ENCODE results near the gene PCDH19.

Gene PCDH19

DNA sequence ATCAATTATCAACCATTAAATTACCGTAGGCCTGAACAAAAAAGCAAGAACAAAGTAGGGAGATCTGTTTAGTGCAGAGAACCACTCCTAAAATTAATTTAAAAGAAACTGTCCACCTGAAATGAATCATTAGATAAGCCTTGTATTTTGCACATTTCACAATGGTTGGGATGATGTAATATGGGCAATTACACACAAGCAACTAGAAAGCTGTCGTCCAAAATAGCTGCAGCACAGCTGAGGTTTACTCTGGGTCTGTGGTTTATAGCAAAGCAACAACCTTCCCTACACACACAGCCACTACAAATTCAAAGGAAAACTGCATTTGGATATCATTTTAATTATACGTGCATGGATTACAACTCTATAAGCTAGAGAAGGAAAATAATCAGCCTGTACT lies 28.5 kb downstream of the PCDH19 start:
- H3K27ac ChIP-seq, result no peak overlapping the region
- TF ChIP-seq, protein P1, sequence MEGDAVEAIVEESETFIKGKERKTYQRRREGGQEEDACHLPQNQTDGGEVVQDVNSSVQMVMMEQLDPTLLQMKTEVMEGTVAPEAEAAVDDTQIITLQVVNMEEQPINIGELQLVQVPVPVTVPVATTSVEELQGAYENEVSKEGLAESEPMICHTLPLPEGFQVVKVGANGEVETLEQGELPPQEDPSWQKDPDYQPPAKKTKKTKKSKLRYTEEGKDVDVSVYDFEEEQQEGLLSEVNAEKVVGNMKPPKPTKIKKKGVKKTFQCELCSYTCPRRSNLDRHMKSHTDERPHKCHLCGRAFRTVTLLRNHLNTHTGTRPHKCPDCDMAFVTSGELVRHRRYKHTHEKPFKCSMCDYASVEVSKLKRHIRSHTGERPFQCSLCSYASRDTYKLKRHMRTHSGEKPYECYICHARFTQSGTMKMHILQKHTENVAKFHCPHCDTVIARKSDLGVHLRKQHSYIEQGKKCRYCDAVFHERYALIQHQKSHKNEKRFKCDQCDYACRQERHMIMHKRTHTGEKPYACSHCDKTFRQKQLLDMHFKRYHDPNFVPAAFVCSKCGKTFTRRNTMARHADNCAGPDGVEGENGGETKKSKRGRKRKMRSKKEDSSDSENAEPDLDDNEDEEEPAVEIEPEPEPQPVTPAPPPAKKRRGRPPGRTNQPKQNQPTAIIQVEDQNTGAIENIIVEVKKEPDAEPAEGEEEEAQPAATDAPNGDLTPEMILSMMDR (IDR thresholded peaks at IDR 0.05), result no peak
- TF ChIP-seq ZFX (IDR thresholded peaks at IDR 0.05; ENCODE audit: borderline replicate concordance), result no peak

DNA sequence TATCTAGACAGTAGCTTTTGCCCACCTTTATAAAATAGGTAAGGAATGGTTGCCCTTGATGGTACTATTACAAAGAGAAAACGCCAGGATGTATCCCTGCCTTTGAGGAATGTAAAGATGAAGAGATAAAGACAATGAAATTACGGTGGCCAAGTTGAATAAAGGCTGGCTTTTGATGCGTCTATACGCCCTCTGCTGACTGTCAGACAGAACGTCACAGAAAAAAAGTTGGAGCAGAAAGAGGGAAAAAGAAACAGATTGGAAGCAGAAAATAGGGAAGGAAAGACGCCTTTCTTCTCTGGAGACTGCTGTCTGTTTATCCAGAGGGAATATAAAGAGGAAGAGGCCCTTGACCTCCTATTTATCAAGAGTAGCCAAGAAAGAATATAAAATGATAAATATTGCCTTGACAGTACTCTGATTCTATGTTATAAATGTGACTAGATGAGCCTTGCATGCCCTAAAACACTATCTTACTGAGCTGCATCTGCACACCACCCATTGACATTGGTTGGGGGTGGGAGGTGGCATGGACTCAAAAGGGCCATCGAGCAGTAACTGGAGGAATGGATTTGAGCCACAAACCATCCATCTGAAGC lies 30.6 kb downstream of the PCDH19 start:
- TF ChIP-seq, protein P1 (IDR thresholded peaks at IDR 0.05), result peak; percentile 53
- TF ChIP-seq ZFX (IDR thresholded peaks at IDR 0.05; ENCODE audit: borderline replicate concordance), result no peak
- no peak overlapping the region for H3K27ac ChIP-seq

DNA sequence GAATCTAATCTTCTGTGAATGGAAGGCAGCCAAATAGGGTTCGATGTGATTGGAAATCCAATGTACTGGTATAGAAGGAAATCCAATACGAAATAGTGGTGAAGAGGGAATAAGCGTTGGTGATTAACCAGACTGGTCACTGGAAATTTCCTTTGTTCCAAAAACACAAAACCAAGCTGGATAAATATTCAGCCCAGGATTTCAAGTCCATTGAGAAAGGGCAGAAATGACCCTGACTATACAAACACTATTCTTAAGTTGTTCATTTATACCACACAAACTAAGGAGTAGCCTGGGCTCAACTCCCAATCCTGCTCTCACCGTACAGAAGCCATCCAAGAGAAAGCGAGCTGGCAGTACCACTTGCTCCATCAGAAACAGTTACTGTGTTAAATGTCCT lies 32.2 kb downstream of the PCDH19 start:
- H3K27ac ChIP-seq, result no peak overlapping the region
- TF ChIP-seq, protein P1 (IDR thresholded peaks at IDR 0.05), result no peak
- no peak for TF ChIP-seq ZFX (IDR thresholded peaks at IDR 0.05; ENCODE audit: borderline replicate concordance)

DNA sequence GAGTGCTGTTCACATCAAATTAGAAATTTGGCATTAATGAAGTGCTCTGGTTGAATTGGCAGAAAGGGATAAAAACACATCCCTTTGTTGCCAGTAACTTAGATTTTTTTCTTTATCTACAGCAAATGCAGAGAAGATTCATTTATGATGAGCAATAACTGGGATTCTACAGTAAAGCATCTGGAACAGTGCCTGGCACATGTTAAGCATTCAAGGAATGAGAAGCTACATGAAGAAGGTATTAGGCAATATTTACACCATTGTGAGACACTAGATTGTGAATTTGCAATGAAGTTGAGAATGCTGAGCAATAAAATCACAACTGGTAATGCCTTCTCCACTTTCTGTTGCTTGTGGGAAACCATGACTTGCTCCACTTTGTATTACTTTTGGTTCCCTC lies 33.5 kb downstream of the PCDH19 start:
- no peak overlapping the region for H3K27ac ChIP-seq
- TF ChIP-seq, protein P1 (IDR thresholded peaks at IDR 0.05), result no peak
- TF ChIP-seq ZFX (IDR thresholded peaks at IDR 0.05; ENCODE audit: borderline replicate concordance), result no peak

DNA sequence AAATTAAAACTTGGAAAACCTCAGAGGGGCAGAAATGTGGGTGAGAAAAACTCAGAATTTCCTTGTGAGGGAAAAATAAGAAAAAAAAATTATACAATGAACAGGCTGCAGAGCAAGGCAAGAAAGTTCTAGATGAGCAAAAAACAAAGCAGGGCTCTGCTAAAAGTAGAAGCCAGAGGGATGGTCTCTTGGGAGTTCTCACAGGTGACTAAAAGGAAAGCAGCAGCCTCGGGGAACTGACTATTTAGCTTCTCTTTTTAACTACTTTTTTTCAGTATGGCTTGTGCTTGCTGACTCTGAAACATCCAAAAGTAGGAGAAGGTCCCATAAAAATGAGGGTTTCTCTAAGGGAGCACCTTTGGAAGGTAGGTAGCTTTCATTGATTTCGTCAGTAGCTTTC lies 36.4 kb downstream of the PCDH19 start:
- H3K27ac ChIP-seq, result no peak overlapping the region
- TF ChIP-seq ZFX (IDR thresholded peaks at IDR 0.05; ENCODE audit: borderline replicate concordance), result no peak
- TF ChIP-seq, protein P1 (IDR thresholded peaks at IDR 0.05), result no peak

DNA sequence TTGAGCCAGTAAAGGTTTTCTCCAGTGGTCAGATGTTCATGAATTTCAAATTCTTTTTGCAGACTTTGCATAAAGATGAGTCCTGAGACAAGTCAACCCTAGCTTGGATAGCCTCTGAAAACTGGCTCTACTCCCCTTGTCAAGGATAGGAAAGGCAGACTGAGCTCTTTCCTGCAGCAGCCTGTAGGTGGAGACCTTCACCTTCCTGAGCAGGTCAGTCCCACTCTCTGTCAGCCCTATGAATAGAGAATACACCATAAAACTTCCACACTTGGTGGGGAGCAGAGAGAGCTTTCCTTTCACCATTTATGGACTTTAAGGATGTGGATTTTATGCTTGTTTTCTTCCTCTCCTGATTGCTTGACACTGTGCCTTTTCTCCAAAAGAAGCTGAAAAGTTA lies 41.9 kb downstream of the PCDH19 start:
- H3K27ac ChIP-seq, result no peak overlapping the region
- no peak for TF ChIP-seq ZFX (IDR thresholded peaks at IDR 0.05; ENCODE audit: borderline replicate concordance)
- TF ChIP-seq, protein P1 (IDR thresholded peaks at IDR 0.05), result peak; percentile 61

DNA sequence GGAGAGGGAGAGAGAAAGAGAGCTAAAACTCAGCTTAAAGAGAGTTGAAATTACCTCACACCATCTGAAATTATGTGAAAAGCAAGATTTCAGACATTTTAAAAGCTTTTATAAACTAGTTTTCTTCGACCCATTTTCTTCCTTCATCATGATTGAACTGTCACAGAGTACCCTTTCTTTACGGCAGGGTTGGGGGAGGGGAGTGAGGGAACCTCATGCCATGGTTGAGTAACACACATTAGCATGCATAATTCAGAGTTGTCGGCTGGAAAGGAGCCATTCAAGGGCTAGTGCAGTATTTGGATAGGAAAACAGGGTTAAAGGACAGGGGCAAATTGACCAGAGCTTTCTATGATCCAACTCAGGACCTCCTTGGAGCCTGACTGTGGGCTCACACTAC lies 46.2 kb downstream of the PCDH19 start:
- TF ChIP-seq, protein P1 (IDR thresholded peaks at IDR 0.05), result no peak
- no peak for TF ChIP-seq ZFX (IDR thresholded peaks at IDR 0.05; ENCODE audit: borderline replicate concordance)
- H3K27ac ChIP-seq, result no peak overlapping the region

All from 22Rv1 (cell line).